SU-DHL-6 (cell line): Measurements from ENCODE around the gene PLB1.

ENCODE experiments used
- H2AFZ ChIP-seq: fragments of 200-600 bp; sonication (generic); 2 replicates; pipeline ENCODE4 v1.6.1; 2014; ENCODE audit warnings: low read depth, mild to moderate bottlenecking, moderate library complexity, mixed read lengths, antibody characterized with exemption, low read length; ENCODE audit not compliant: severe bottlenecking
- H3F3A ChIP-seq: fragments of 200-600 bp; shearing (Covaris generic); 2 replicates; pipeline ENCODE4 v1.6.0; 2016; ENCODE audit warnings: antibody characterized with exemption, mild to moderate bottlenecking; ENCODE audit not compliant: insufficient read depth
- H3K27ac ChIP-seq: fragments of 200-600 bp; sonication (generic); 2 replicates; pipeline ENCODE4 v1.5.1; 2016; ENCODE audit warnings: low read depth, mild to moderate bottlenecking, low read length, moderate library complexity, mixed read lengths
- H3K27me3 ChIP-seq: fragments of 200-600 bp; sonication (generic), shearing (Covaris generic); 2 replicates; pipeline ENCODE4 v1.6.0; 2014; ENCODE audit warnings: mild to moderate bottlenecking, low read length
- H3K36me3 ChIP-seq: fragments of 200-600 bp; sonication (generic); 2 replicates; pipeline ENCODE4 v1.6.1; 2014; ENCODE audit warnings: mild to moderate bottlenecking, low read length, mixed read lengths
- H3K4me2 ChIP-seq: fragments of 300-600, 200-600 bp; shearing (Covaris generic), sonication (generic); 2 replicates; pipeline ENCODE4 v1.6.0; 2014; ENCODE audit warnings: low read length, low read depth, mild to moderate bottlenecking; ENCODE audit not compliant: poor library complexity, severe bottlenecking
- H3K4me3 ChIP-seq: fragments of 200-600 bp; sonication (generic); 2 replicates; pipeline ENCODE4 v1.5.1; 2014; ENCODE audit warnings: antibody characterized with exemption, low read length, mild to moderate bottlenecking, mixed read lengths; ENCODE audit not compliant: insufficient read depth, poor library complexity, severe bottlenecking
- H3K79me2 ChIP-seq: fragments of 200-600 bp; sonication (generic); 2 replicates; pipeline ENCODE4 v1.6.1; 2014; ENCODE audit warnings: mild to moderate bottlenecking, low read length, moderate library complexity; ENCODE audit not compliant: insufficient read depth
- H3K9ac ChIP-seq: fragments of 200-600 bp; sonication (generic); 2 replicates; pipeline ENCODE4 v1.7.0; 2014; ENCODE audit warnings: mild to moderate bottlenecking, low read length
- H3K9me2 ChIP-seq: fragments of 200-600 bp; sonication (generic); replicated peaks from 2 replicates; pipeline ENCODE4 v1.6.1; 2014; ENCODE audit warnings: low read length; ENCODE audit not compliant: insufficient read depth
- H3K9me3 ChIP-seq: fragments of 200-600 bp; sonication (generic); 2 replicates; pipeline ENCODE4 v1.6.1; 2014; ENCODE audit warnings: low read length, mixed read lengths; ENCODE audit not compliant: insufficient read depth
- H4K20me1 ChIP-seq: fragments of 200-600 bp; sonication (generic); 2 replicates; pipeline ENCODE4 v1.6.1; 2014; ENCODE audit warnings: low read depth, mild to moderate bottlenecking, antibody characterized with exemption, low read length, moderate library complexity, mixed read lengths
- EZH2phosphoT487 ChIP-seq: fragments of 200-600 bp; sonication (generic), shearing (Covaris generic); conservative IDR thresholded peaks from 2 replicates; pipeline ENCODE4 v1.6.1; 2018; ENCODE audit warnings: mild to moderate bottlenecking, antibody characterized with exemption, low read length, moderate library complexity, mixed read lengths
- TF ChIP-seq, protein P1 (sequence below): fragments of 200-600 bp; sonication (generic); IDR thresholded peaks from one replicate; pipeline ENCODE4 v1.5.1; 2017; ENCODE audit warnings: antibody characterized with exemption, mild to moderate bottlenecking, low read length, moderate library complexity; ENCODE audit not compliant: insufficient read depth, poor library complexity, severe bottlenecking

PLB1 gene

DNA sequence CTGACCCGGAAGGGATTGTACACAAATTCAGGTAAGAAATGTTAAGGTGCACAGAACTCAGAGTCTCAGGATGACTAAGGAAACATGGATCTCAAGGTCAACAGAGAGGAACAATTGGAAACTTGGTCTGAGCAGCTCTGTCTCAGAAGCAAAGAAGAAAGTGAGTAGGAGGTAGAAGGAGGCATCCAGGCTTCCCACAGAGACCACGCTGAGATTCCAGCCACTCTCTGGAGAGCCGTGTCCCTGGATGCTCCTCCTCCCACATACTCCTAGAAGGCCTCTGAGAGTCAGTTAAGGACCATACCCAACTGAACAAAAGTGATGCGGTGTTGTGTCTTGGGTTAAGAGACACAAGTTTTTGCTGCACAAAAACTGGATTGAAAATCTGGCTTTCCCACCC is 8.6 kb upstream of the PLB1 start:
- H3F3A ChIP-seq = no peaks in the 10 kb centered on the region
- H4K20me1 ChIP-seq = no peaks in the 10 kb centered on the region
- TF ChIP-seq, protein P1, sequence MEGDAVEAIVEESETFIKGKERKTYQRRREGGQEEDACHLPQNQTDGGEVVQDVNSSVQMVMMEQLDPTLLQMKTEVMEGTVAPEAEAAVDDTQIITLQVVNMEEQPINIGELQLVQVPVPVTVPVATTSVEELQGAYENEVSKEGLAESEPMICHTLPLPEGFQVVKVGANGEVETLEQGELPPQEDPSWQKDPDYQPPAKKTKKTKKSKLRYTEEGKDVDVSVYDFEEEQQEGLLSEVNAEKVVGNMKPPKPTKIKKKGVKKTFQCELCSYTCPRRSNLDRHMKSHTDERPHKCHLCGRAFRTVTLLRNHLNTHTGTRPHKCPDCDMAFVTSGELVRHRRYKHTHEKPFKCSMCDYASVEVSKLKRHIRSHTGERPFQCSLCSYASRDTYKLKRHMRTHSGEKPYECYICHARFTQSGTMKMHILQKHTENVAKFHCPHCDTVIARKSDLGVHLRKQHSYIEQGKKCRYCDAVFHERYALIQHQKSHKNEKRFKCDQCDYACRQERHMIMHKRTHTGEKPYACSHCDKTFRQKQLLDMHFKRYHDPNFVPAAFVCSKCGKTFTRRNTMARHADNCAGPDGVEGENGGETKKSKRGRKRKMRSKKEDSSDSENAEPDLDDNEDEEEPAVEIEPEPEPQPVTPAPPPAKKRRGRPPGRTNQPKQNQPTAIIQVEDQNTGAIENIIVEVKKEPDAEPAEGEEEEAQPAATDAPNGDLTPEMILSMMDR = no peak
- no peak overlapping the region for H2AFZ ChIP-seq
- H3K27me3 ChIP-seq = no peaks in the 10 kb centered on the region
- H3K79me2 ChIP-seq = no peaks in the 10 kb centered on the region
- H3K27ac ChIP-seq = no peak overlapping the region
- no peaks in the 10 kb centered on the region for H3K9me2 ChIP-seq
- no peaks in the 10 kb centered on the region for H3K9me3 ChIP-seq
- no peak overlapping the region for H3K4me2 ChIP-seq
- H3K9ac ChIP-seq = no peak overlapping the region
- H3K36me3 ChIP-seq = no peaks in the 10 kb centered on the region
- H3K4me3 ChIP-seq = no peak overlapping the region

DNA sequence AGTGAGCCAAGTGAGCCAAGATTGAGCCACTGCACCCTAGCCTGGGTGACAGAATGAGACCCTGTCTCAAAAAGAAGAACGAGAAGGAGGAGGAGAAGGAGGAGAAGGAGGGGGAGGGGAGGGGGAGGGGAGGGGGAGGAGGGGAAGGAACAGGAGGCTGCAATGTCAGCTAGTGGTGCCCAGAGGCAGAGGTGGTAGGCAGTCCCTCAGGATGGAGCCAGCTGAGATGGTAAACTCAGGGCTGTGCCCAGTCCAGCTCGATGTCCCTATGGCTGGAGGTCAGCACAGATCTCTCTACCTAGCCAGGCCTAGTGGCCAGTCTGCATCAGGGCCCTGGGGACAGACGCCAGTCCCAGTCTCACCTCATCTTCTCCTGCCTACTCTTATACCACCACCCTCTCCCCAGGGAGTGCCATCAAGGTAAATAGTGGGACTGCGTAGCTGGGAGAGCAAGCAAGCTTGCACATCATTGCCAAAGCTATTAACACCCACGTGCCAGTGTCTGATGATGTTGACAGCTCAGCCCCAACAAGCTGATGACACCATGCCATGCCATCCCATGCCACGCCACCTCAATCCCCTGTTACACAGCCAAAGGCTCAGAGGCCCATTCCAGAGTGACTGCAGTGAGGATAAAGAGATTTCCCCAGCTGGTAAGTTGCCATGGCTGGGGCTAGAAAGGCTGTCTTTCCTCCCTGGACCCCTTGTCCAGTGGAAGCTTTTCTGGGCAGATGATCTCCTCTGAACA is 7.6 kb upstream of the PLB1 start:
- TF ChIP-seq EZH2phosphoT487 = no peak
- TF ChIP-seq, protein P1 = no peak
- Histone ChIP-seq H2AFZ (no peak overlapping the region), H3K9me3 (no peaks in the 10 kb centered on the region), H3K9me2 (no peaks in the 10 kb centered on the region), H3F3A (no peaks in the 10 kb centered on the region), H3K4me2 (no peak overlapping the region), H3K79me2 (no peaks in the 10 kb centered on the region), H3K27ac (no peak overlapping the region), H3K27me3 (no peaks in the 10 kb centered on the region), H4K20me1 (no peaks in the 10 kb centered on the region), H3K4me3 (no peak overlapping the region), H3K9ac (no peak overlapping the region), H3K36me3 (no peaks in the 10 kb centered on the region)

DNA sequence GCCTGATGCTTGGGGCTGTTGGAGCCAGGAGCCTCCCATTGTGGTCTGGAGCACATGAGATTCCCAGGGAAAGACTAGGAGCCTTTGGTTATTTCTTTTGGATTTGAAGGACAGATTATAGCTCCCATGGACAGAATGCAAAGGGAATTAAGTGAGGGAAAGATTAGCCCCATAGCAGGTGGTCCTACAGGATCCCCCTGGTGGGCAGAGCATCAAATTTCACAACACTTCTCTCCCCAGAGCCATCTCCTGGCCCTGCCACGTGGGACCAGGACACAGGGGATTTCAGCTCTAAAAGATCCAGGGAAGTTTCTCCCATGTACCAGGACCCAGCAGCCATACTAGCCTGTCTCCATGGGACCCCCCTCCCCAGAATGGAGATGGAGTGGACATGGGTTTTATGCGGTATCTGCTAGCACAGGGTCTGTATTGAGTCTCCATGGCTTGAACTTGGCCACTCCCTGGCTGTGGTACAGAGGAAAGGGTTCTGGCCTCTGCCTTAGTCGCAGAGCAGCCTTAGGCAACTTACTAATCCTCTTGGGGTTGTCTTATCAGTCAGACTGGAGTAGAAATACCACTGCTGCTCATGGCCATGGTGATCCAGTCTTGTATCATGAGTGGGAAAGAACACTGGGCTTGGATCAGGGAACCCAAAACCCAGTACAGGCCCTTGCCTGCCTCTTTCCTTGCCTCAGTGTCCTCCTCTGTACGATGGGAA is 6.8 kb upstream of the PLB1 start:
- Histone ChIP-seq H3K4me3 (no peak overlapping the region), H3F3A (no peaks in the 10 kb centered on the region), H3K9me3 (no peaks in the 10 kb centered on the region), H3K4me2 (no peak overlapping the region), H3K36me3 (no peaks in the 10 kb centered on the region), H3K9me2 (no peaks in the 10 kb centered on the region), H3K9ac (no peak overlapping the region), H4K20me1 (no peaks in the 10 kb centered on the region), H3K79me2 (no peaks in the 10 kb centered on the region), H2AFZ (no peak overlapping the region), H3K27me3 (no peaks in the 10 kb centered on the region), H3K27ac (no peak overlapping the region)
- no peak for TF ChIP-seq EZH2phosphoT487
- TF ChIP-seq, protein P1 = no peak
